Mesothelial cell of epicardium (in vitro differentiated cells): ENCODE data around the gene HDHD3. TPM values are rescaled to one million over a fixed set of nuclear protein-coding genes. Genes with fewer than 3 reads are reported as not detected.

Experiments used
- DNase-seq, 2 experiments: peaks; one replicate each; pipeline ENCODE4 v3.0.0; 2021; ENCODE audit warnings: low spot score in 2 of 2; ENCODE audit not compliant: unreplicated experiment in 2 of 2
- H3K27ac Mint-ChIP-seq: 2 replicates; pipeline ENCODE4 v1.8.0; 2021; ENCODE audit warnings: mixed read lengths
- H3K27me3 Mint-ChIP-seq: 2 replicates; pipeline ENCODE4 v1.8.0; 2021; ENCODE audit warnings: low read depth, mixed read lengths
- H3K36me3 Mint-ChIP-seq: 2 replicates; pipeline ENCODE4 v1.8.0; 2021; ENCODE audit warnings: mixed read lengths
- H3K4me1 Mint-ChIP-seq: 2 replicates; pipeline ENCODE4 v1.8.0; 2021; ENCODE audit warnings: mixed read lengths
- H3K4me3 Mint-ChIP-seq: 2 replicates; pipeline ENCODE4 v1.8.0; 2021; ENCODE audit warnings: mild to moderate bottlenecking, moderate library complexity, mixed read lengths
- H3K9me3 Mint-ChIP-seq: 2 replicates; pipeline ENCODE4 v1.8.0; 2021; ENCODE audit warnings: mixed read lengths
- total RNA-seq: library from RNA; stranded (reverse); gene quantifications from 3 replicates; pipeline ENCODE4 v1.2.1, GENCODE V29; 2021
- TF ChIP-seq, protein P1 (sequence below): fragments of 200-600 bp; sonication (generic); IDR thresholded peaks from one replicate; pipeline ENCODE4 v1.5.0; 2021; ENCODE audit warnings: antibody characterized with exemption; ENCODE audit not compliant: unreplicated experiment

Gene HDHD3
- total RNA-seq, 1 donor from 2014 or later: 30.8 TPM

DNA sequence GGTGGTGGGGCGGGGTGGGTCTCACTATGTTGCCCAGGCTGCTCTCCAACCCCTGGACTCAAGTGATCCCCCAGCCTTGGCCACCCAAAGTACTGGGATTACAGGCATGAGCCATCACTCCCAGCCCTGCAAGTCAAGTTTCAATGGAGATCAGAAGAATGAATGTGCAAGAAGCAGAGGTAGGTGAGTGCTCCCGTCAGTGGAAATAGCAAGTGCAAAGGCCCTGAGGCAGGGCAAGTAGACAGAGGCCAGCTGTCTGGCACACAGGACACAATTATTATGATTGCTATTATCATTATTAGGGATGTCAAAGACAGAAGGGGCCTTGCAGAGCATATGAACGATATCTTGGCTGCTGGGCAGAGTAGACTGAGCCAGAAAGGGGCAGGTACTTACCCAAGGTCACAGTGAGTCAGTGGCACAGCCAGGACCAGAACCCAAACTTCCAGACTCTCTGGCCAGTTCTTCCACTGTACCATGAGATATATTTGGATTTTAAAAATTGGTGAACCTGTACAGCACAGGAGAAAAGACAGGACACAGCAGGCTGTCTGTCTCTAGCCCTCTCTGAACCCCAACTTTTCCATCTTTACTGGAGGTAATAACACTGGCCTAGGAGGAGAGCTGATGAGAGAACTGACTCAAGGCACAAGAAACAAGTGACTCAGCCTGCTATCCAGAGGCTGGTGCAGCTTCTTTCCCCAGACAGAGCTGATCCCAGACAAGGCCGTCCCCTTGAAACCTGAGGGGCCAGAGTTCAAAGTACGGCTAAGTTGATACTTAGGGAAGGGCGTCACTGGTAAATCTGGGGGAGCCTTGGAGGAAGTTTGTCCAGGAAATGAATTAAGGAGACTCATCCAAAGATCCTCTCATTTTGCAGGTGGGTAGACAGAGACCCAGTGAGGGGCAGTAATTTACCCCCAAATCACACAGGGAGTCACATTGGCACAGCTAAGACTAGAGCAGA lies 1.4 kb downstream of the HDHD3 start:
- H3K9me3 Mint-ChIP-seq: no peaks in the 10 kb centered on the region
- H3K4me1 Mint-ChIP-seq: peaks cover 25% of the 10 kb centered on the region
- DNase-seq: no peak
- TF ChIP-seq, protein P1, sequence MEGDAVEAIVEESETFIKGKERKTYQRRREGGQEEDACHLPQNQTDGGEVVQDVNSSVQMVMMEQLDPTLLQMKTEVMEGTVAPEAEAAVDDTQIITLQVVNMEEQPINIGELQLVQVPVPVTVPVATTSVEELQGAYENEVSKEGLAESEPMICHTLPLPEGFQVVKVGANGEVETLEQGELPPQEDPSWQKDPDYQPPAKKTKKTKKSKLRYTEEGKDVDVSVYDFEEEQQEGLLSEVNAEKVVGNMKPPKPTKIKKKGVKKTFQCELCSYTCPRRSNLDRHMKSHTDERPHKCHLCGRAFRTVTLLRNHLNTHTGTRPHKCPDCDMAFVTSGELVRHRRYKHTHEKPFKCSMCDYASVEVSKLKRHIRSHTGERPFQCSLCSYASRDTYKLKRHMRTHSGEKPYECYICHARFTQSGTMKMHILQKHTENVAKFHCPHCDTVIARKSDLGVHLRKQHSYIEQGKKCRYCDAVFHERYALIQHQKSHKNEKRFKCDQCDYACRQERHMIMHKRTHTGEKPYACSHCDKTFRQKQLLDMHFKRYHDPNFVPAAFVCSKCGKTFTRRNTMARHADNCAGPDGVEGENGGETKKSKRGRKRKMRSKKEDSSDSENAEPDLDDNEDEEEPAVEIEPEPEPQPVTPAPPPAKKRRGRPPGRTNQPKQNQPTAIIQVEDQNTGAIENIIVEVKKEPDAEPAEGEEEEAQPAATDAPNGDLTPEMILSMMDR: no peak
- H3K27ac Mint-ChIP-seq: peak overlapping the region; percentile 75
- no peaks in the 10 kb centered on the region for H3K27me3 Mint-ChIP-seq
- H3K4me3 Mint-ChIP-seq: peak overlapping the region; percentile 82
- peaks cover 3% of the 10 kb centered on the region for H3K36me3 Mint-ChIP-seq

DNA sequence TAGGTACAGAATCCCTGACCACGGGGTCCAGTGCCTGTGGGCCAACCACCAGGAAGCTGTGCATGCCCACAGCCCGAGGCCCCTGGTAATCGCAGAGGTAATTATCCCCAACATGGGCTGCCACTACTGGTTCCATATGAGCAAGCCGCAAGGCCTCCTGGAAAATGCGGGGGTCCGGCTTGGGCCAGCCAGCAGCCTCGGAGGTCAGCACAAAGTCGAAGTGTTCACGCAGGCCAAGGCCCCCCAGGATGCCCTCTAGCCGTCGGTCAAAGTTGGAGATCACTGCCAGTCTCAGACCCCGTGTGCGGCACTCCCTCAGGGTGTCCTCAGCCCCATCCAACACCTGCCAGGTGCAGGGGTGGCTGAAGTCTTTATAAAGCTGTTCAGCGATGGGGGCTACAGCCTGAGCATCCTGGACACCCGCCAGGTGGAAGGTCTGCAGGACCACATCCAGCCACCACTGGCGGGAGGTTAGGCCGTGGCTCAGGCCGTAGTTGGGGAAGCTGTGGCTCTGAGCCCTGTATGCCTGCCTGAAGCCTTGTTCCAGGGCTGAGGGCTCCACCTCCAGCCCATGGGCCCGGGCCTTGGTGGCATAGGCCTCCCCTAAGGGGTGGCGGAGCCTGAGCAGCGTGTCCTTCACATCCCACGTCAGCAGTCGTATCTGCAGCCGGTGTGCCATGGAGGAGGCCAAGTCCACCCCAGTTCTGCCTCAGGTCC lies 3.0 kb downstream of the HDHD3 start:
- H3K27me3 Mint-ChIP-seq: no peaks in the 10 kb centered on the region
- TF ChIP-seq, protein P1: no peak
- H3K4me3 Mint-ChIP-seq: no peak overlapping the region
- no peak overlapping the region for H3K27ac Mint-ChIP-seq
- no peak for DNase-seq
- peaks cover 3% of the 10 kb centered on the region for H3K36me3 Mint-ChIP-seq
- no peaks in the 10 kb centered on the region for H3K9me3 Mint-ChIP-seq
- peaks cover 12% of the 10 kb centered on the region for H3K4me1 Mint-ChIP-seq

DNA sequence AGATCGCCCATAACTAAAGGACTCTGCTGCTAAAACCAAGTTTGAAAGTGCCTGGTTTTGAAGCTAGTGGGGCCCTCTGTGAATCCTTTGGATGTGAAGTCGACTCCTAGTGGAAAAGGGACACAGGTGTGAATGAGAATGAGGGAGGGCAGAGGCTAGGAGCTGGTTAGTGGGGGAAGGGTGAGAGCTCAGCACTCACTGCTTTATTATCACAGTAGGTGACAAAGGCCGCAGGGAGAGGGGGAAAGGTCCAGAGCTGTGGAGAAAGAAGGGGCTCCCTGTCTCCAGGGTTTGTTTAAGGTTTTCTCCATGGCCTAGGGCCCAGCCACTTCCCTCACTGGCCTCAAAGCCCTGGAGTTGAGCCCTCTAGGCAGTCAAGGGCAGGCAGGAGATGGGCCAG lies 3.5 kb downstream of the HDHD3 start:
- peak overlapping the region; percentile 0 for H3K27ac Mint-ChIP-seq
- TF ChIP-seq, protein P1: no peak
- DNase-seq: no peak
- no peaks in the 10 kb centered on the region for H3K27me3 Mint-ChIP-seq
- peaks cover 3% of the 10 kb centered on the region for H3K36me3 Mint-ChIP-seq
- H3K4me1 Mint-ChIP-seq: peaks cover 8% of the 10 kb centered on the region
- no peaks in the 10 kb centered on the region for H3K9me3 Mint-ChIP-seq
- H3K4me3 Mint-ChIP-seq: no peak overlapping the region

DNA sequence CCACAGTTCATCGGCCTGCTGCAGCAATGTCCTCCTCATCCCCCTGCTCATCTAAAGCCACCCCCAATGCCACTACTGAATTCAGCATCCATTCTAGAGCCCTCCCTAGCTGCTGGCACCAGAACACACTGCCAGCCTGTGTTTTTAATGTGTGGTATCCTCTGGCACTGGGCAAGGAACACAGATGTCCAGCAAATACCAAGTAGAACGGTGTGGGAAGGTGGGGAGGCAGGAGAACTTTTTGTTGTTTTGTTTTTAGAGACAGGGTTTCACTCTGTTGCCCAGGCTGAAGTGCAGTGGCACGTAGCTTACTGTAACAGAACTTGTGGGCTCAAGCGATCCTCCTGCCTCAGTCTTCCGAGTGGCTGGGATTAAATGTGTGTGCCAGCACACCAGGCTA lies 4.7 kb downstream of the HDHD3 start:
- no peak overlapping the region for H3K4me3 Mint-ChIP-seq
- no peak for DNase-seq
- H3K9me3 Mint-ChIP-seq: no peaks in the 10 kb centered on the region
- TF ChIP-seq, protein P1: no peak
- peaks cover 6% of the 10 kb centered on the region for H3K4me1 Mint-ChIP-seq
- no peak overlapping the region for H3K27ac Mint-ChIP-seq
- H3K36me3 Mint-ChIP-seq: peaks cover 3% of the 10 kb centered on the region
- no peaks in the 10 kb centered on the region for H3K27me3 Mint-ChIP-seq

DNA sequence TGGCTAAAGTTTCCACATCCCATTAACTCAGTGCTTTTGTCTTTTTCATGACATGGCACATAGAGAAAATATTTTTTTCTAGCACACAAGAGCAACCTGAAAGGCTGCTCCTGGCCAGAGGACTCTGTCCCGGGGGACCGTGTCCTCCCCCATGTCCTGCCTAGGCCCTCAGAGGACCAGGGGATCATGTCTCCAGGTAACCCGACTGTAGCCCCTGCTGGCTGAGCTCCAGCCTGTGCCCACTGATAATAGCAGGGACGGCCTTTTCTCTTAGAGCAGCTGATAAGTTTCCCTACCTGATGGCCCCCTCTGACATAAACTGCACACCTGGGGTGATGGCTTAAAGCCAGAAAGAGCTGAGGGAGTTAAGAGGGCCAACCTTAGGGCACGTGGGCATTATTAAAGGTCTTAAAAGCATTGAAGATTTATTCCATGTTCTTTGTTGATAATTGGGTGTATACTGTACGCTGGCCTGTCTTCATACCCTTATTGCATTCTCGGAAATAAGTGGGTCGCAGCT lies 5.9 kb downstream of the HDHD3 start:
- Mint-ChIP-seq H3K27ac (no peak overlapping the region), H3K4me3 (no peak overlapping the region), H3K27me3 (no peaks in the 10 kb centered on the region), H3K9me3 (no peaks in the 10 kb centered on the region), H3K4me1 (peaks cover 6% of the 10 kb centered on the region), H3K36me3 (peaks cover 3% of the 10 kb centered on the region)
- TF ChIP-seq, protein P1: no peak
- DNase-seq: no peak
